Right atrium auricular region (tissue), 2 donors: ENCODE results near the gene IFNLR1. TPM values are rescaled to one million over a fixed set of nuclear protein-coding genes. Genes with fewer than 3 reads are reported as not detected.
"Not testable (repeated sequence)": the region's sequence is repeated elsewhere in the genome, so short reads cannot be mapped to it uniquely, and the experiment has no call there.

ENCODE experiments used
- DNase-seq: peaks from one replicate; pipeline ENCODE4 v3.0.0-alpha.2; 2019; ENCODE audit warnings: low spot score
- H3K27ac ChIP-seq, 2 donors: fragments of 200-600 bp; sonication (generic); 1 replicate in 1 of 2; 2 replicates in 1 of 2; pipeline ENCODE4 v1.5.1; 2016 to 2019
- H3K27me3 ChIP-seq, 2 donors: fragments of 200-600 bp; sonication (generic); one replicate each; pipeline versions ENCODE4 v1.5.1 to v1.6.0; 2017 to 2019
- H3K36me3 ChIP-seq: fragments of 200-600 bp; sonication (generic); one replicate; pipeline ENCODE4 v1.5.1; 2016
- H3K4me1 ChIP-seq, 2 donors: fragments of 200-600 bp; sonication (generic); one replicate each; pipeline versions ENCODE4 v1.5.1 to v1.6.0; 2017 to 2019
- H3K4me3 ChIP-seq, 2 donors: fragments of 200-600 bp; sonication (generic); 1 replicate in 1 of 2; 2 replicates in 1 of 2; pipeline ENCODE4 v1.5.1; 2017 to 2019; ENCODE audit warnings: mild to moderate bottlenecking in 1 of 2, moderate library complexity in 1 of 2
- H3K9me3 ChIP-seq, 2 donors: fragments of 200-600 bp; sonication (generic); one replicate each; pipeline ENCODE4 v1.5.1; 2019
- total RNA-seq, 2 donors: library from RNA; depleted of rRNA; stranded (reverse); fragments of >200 nt; gene quantifications; one replicate each; pipeline ENCODE4 v1.1.0, GENCODE V29; 2016
- TF ChIP-seq, protein P1 (sequence below), 2 donors: fragments of 200-600 bp; sonication (generic); IDR thresholded peaks; one replicate each; pipeline ENCODE4 v1.5.1; 2019; ENCODE audit warnings: antibody characterized with exemption in 2 of 2

IFNLR1 gene
- total RNA-seq, 2 donors from 2014 or later = 3.7 to 6.2 TPM

DNA sequence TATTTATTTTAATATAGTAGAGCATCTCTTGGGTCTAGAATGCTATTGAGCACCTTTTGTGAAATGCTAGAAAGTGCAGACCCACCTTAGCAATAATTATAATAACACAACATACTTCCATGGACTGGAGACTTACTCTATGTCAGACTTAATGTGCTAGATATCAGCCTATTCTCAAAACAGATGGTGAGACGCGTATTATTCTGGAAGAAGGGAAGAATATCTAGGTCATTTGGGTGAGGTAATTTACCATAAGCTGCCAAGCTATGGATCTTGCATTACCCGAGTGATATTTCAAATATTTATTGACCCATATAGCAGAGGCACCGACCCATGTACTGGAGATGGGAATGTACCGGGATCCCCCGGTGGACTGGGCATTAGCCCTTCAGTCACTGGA lies 20.6 kb upstream of the IFNLR1 start:
- no peak overlapping the region for H3K27ac ChIP-seq

DNA sequence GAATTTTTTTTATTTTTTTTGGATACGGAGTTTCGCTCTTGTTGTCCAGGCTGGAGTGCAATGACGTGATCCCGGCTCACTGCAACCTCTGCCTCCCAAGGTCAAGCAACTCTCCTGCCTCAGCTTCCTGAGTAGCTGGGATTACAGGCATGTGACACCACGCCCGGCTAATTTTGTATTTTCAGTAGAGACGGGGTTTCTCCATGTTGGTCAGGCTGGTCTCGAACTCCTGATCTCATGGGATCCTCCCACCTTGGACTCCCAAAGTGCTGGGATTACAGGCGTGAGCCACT lies 20.3 kb upstream of the IFNLR1 start:
- not testable (repeated sequence) for H3K9me3 ChIP-seq, DNase-seq, H3K36me3 ChIP-seq, H3K27ac ChIP-seq, H3K27me3 ChIP-seq, H3K4me1 ChIP-seq, H3K4me3 ChIP-seq

More for the DNA sequence above, 20.6 kb upstream of the IFNLR1 start:
- Histone ChIP-seq H3K9me3 (no peaks in the 10 kb centered on the region), H3K36me3 (no peaks in the 10 kb centered on the region), H3K4me3 (no peak overlapping the region), H3K4me1 (no peaks in the 10 kb centered on the region), H3K27me3 (no peaks in the 10 kb centered on the region)
- DNase-seq = no peak
- TF ChIP-seq, protein P1, sequence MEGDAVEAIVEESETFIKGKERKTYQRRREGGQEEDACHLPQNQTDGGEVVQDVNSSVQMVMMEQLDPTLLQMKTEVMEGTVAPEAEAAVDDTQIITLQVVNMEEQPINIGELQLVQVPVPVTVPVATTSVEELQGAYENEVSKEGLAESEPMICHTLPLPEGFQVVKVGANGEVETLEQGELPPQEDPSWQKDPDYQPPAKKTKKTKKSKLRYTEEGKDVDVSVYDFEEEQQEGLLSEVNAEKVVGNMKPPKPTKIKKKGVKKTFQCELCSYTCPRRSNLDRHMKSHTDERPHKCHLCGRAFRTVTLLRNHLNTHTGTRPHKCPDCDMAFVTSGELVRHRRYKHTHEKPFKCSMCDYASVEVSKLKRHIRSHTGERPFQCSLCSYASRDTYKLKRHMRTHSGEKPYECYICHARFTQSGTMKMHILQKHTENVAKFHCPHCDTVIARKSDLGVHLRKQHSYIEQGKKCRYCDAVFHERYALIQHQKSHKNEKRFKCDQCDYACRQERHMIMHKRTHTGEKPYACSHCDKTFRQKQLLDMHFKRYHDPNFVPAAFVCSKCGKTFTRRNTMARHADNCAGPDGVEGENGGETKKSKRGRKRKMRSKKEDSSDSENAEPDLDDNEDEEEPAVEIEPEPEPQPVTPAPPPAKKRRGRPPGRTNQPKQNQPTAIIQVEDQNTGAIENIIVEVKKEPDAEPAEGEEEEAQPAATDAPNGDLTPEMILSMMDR (IDR thresholded peaks at IDR 0.05) = no peak

DNA sequence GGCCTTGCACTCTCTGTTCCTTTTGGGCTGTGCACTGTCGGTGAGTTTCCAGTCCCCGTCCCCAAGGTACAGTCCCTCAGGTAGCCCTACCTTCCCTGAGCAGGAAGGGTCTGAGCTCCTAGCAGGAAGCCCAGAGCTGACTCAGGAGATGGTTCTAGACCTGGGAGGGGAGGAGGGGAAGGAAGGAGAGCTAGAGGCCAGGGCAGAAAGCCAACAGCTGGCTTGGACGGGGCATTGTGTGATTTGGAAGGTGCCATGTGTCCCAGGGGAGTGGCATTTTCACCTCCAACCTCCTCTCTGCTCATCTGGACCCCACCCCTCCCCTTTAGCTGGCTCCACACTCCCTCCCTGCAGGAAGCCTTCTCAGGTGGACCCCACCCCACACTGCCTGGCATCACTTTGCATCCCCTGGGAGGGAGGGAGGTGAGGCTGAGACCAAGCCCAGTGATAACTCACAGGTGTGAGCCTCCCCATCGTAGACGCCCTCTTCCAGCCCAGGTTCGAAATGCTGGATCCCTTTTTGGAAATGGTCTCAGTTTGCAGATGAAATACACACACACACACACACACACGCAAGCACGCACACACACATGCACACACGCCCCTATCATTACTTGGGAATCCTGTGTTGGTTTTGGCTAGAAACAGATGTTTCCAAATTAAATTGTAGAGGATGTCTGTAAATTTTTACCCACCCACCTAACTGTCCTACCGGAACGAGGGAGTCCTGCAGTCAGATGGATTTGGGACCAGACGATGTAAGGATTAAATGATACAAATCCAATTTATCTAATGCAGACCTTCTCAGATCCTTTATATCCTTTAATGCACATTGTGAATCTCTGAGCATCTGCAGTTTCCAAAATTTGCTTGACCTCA lies 19.7 kb upstream of the IFNLR1 start:
- no peak for DNase-seq
- no peaks in the 10 kb centered on the region for H3K4me1 ChIP-seq
- TF ChIP-seq, protein P1 (IDR thresholded peaks at IDR 0.05) = no peak
- no peaks in the 10 kb centered on the region for H3K9me3 ChIP-seq
- H3K36me3 ChIP-seq = no peaks in the 10 kb centered on the region
- H3K4me3 ChIP-seq = no peak overlapping the region
- no peaks in the 10 kb centered on the region for H3K27me3 ChIP-seq
- H3K27ac ChIP-seq = no peak overlapping the region

DNA sequence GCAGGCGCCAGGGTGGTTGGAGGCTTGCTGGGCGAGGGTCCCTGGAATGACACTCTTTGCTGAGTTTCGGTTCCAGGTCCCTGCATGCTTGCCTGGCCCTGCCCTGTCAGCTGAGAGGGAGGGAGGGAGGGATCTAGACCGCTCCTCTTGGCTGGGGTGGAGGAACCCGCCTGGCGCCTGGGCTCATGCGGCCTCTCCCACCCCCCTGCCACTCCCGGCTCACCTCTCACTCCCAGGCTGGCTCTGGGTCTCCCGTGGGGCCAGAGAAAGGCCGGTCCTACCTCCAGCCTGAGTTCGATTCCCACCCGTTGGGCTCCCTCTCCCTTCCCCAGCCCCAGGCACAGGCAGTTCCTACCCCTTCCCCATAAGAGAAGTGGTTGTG lies 19.0 kb upstream of the IFNLR1 start:
- DNase-seq = no peak
- Histone ChIP-seq H3K4me1 (no peaks in the 10 kb centered on the region), H3K4me3 (no peak overlapping the region), H3K27me3 (no peaks in the 10 kb centered on the region), H3K9me3 (no peaks in the 10 kb centered on the region), H3K27ac (no peak overlapping the region), H3K36me3 (no peaks in the 10 kb centered on the region)
- TF ChIP-seq, protein P1 (IDR thresholded peaks at IDR 0.05) = no peak

DNA sequence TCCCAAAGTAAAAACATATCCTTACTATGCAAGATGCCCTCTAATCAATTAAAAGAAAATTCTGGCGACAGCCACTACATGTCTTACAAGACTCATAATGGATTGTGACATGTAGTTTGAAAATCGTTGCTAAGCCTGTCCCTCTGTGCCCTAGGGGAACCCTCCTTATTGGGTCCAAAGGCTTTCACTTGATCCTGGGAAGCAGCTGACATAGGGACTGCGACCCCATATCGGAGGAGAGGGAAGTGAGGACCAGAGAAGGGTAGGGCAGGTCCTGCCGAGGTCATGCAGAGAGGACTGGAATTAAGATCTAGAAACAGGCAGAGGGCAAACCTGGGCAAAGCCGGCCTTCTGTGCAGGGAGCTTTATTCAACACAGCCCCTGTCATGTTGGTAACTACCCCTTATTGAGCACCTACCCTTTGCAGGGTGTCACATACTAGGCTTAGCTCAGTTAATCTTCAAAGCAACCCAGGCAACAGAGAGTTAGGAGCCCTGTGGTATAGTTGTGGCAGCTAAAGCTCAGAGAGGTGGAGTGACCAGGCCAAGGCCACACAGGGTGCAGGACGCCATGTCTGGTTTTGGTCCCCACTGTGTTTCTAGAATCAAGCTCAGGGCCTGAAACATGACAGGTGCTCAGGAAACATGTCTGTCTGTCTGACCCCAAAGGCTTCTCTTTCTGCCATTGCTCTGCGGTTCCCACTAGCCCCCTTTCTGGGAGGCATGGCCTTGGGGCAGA lies 18.4 kb upstream of the IFNLR1 start:
- Histone ChIP-seq H3K27me3 (no peaks in the 10 kb centered on the region), H3K4me3 (no peak overlapping the region), H3K4me1 (no peaks in the 10 kb centered on the region), H3K9me3 (no peaks in the 10 kb centered on the region), H3K36me3 (no peaks in the 10 kb centered on the region), H3K27ac (no peak overlapping the region)
- TF ChIP-seq, protein P1 (IDR thresholded peaks at IDR 0.05) = no peak
- no peak for DNase-seq

DNA sequence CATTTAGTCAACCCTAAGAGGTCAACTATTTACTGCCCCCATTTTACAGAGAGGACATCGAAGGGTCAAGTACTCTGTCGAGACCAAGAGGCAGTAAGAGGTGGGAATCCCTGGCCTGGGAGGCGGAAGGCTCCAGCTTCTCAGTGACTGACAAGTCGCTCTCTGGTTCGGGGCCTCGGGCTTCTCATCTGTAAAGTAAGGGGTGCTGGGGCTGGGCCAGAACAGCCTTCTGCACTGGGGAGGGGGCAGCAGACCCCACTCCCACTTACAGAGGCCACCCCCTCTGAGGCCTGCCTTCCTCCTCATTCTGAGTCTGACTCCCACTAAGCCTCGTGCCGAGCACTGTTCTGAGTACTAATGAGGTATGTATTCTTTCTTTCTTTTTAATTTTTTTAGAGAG lies 17.0 kb upstream of the IFNLR1 start:
- Histone ChIP-seq H3K27ac (no peak overlapping the region), H3K36me3 (no peaks in the 10 kb centered on the region), H3K9me3 (no peaks in the 10 kb centered on the region), H3K4me1 (peaks cover 0 to 4% of the 10 kb centered on the region in 2 donors), H3K27me3 (no peaks in the 10 kb centered on the region), H3K4me3 (no peak overlapping the region)
- TF ChIP-seq, protein P1 (IDR thresholded peaks at IDR 0.05) = no peak
- DNase-seq = no peak
